HG03342 (cell line): ENCODE results near the gene UBE3D.
"Not testable (repeated sequence)": the region's sequence is repeated elsewhere in the genome, so short reads cannot be mapped to it uniquely, and the experiment has no call there.

Source experiments
- ATAC-seq: cut with Tn5 transposase; IDR thresholded peaks from one replicate; pipeline ENCODE4 v1.9.1; 2021; ENCODE audit warnings: mild to moderate bottlenecking, moderate library complexity; ENCODE audit not compliant: unreplicated experiment

Gene UBE3D

GRCh38 chr6:82979657-82980056 lies 86.0 kb downstream of the UBE3D start:
- ATAC-seq: no peak

DNA sequence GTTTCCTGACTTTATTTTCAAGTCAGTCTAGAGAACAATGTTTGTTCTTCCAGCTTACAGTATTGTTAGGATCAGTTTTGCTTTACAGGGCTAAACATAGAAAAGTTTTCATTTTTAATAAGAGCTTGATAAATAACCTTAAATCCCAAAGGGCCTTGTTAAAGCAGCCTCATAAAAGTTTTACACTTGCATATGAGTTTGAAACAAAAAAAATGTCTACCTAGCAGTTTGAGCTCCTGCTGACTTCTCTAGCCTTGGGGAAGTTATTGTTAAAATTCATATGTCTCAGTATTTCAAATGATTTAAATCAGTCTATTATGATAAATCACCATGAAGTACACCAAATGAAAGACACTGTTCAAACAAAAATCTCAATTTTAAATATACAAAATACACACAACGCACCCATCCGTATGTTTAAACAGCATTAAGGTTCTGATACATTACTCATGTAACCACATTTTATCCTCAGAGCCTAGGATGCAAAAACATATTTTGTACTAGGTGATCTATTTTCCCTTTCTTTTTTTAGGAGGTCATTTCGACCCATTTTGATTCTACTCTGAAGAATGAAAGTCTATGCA lies 87.2 kb downstream of the UBE3D start:
- ATAC-seq: no peak

GRCh38 chr6:82976179-82976578 lies 89.5 kb downstream of the UBE3D start:
- ATAC-seq: no peak

DNA sequence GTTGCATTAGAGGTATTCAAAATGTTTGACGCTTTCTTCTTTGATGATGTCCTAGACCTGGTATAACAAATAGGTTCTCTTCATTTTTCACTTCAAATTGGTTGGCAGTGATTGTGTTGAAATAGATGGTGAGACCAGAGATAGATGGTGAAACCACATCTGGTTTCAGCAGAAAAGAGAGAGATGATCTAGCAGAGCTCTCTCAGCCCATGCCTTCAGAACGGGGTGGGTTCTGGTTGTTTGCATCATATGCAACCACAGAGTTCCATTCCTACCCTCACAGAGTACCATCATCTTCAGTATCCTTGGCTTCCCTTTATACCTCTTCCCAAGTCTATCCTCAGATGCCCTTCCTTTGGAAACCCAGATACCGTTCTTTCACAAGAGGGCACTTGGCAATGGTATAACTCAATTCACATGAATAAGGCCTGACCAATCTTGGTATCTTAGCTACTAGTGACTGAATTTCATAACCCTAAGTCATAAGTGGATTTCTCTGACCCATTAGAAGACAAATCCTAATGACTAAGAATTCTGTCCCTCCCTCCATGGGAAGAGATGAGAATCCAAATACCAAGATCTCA lies 93.7 kb downstream of the UBE3D start:
- no peak for ATAC-seq

GRCh38 chr6:82970839-82971238 lies 94.8 kb downstream of the UBE3D start:
- ATAC-seq: no peak

GRCh38 chr6:82968708-82969107 lies 96.9 kb downstream of the UBE3D start:
- no peak for ATAC-seq

DNA sequence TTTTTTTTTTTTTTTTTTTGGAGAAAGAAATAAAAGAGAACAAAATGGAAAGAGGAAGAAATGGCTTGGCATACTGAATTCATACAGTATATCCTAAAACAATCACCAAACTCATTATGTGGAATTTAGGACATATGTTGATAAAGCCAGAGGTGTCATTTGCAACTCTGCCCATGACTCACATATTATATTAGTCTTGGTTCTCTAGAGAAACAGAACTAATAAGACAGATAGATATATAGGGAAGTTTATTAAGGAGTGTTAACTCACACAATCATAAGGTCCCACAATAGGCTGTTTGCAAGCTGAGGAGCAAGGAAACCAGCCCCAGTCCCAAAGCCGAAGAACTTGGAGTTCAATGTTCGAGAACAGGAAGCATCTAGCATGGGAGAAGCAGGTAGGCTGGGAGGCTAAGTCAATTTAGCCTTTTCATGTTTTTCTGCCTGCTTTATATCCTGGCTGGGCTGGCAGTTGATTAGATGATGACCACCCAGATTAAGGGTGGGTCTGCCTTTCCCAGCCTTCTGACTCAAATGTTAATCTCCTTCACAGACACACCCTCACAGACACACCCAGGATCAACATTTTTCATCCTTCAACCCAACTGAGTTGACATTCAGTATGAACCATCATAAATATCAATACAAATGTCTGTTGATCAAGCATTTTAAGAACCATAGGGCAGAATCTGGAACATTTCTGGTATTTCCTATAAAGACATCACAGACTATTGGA lies 102.3 kb downstream of the UBE3D start:
- no peak for ATAC-seq

DNA sequence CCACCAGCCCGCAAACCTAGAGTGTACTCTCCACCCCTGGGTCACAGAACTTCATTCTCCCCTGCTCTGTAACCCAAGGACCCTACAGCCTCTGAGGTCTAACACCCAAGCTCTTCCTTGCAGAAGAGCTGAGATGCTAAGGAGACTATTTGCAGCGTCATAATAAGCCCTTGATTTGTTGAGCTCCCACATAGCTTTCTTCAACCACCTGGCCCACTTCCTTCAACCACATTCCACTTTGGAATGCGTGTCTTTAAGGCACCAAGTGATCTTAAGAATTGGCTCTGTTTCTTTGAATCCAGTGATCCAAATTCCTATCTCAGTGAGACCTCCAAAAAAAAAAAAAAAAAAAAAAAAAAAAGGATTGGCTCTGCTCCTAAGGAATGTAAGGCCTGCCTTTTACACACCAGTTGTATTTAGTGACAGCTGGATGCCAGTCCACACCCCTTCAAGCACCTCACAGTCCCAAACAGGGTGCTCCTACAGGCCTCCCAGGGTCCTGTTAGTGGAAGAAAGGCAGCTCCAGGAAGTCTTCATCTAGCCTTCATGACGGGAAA lies 106.2 kb downstream of the UBE3D start:
- no peak for ATAC-seq

DNA sequence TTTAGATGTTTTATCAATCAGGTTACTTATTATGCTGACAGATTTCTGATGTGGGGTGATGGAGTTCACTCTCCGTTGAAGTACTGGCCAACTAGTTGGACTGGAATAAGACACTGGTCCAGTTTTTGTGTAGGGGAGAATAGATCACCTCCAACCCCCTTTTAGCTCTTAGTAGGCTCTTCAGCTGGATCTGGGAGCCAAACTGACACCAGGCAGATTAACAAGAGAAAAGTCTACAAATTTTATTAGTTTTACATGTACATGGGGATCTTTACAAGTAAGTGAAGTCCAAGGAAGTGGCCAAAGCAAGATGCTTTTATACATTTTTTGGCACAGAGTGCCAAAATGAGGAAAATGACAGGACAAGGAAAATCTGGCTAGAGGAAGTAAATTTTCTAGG lies 107.1 kb downstream of the UBE3D start:
- ATAC-seq: no peak

GRCh38 chr6:82957868-82958245 lies 107.8 kb downstream of the UBE3D start:
- ATAC-seq: no peak

GRCh38 chr6:82957171-82957867 lies 108.3 kb downstream of the UBE3D start:
- ATAC-seq: no peak

DNA sequence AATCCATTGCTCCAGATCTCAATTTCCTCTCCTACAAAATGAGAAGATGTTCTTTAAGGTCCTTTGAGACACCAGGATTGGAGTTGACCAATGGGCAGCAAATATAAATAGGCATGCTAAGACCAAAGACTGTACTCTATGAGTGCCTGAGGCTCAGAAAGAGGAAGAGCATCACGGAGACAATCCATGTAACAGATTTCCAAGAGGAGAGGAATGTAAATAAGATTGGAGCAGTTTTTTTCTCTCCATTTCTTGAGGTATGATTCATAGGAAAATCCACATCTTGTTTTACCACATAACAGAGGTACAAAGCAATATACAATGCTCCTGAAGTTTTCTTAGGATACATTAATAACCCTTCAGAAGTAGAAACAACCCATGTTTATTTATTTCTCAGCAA lies 109.8 kb downstream of the UBE3D start:
- ATAC-seq: no peak

GRCh38 chr6:82954937-82955577 lies 110.6 kb downstream of the UBE3D start:
- peak; percentile 81 for ATAC-seq

GRCh38 chr6:82954356-82954755 lies 111.3 kb downstream of the UBE3D start:
- no peak for ATAC-seq

GRCh38 chr6:82953871-82954270 lies 111.8 kb downstream of the UBE3D start:
- no peak for ATAC-seq

GRCh38 chr6:82951935-82952334 lies 113.7 kb downstream of the UBE3D start:
- ATAC-seq: no peak

GRCh38 chr6:82951389-82951788 lies 114.3 kb downstream of the UBE3D start:
- ATAC-seq: no peak

DNA sequence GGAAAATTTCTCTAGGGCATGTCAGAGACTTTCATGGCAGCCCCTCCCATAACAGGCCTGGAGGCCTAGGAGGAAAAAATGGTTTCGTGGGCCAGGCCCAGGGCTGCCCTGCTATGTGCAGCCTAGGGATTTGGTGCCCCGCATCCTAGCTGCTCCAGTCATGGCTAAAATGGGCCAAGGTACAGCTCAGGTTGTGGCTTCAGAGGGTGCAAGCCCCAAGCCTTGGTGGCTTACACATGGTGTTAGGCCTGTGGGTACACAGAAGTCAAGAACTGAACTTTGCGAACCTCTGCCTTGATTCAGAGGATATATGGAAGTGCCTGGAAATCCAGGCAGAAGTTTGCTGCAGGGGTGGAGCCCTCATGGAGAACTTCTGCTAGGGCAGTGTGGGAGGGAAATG lies 134.7 kb downstream of the UBE3D start:
- not testable (repeated sequence) for ATAC-seq

GRCh38 chr6:82924799-82925535 lies 140.7 kb downstream of the UBE3D start:
- ATAC-seq: no peak

DNA sequence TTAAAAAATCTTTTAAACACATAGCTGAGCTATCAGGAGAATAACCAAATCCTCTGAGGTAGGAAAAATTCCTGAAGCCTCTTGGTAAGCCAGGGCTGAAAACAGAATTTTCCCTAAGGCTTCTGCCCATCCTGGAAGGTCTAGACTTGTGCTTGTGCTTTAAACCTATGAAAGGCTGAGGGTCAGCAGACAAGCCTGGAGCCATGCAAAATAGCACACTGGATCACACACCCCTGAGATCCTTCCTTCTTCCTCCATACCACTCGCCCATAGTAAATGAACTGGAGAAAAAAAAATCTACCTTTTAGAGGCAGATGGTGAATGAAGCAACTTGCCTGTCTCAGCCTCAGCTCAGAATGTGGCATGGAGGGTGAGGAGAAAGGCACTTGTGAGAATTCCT lies 144.4 kb downstream of the UBE3D start:
- no peak for ATAC-seq
